ENCODE results near the gene F7. TPM values are rescaled to one million over a fixed set of nuclear protein-coding genes. Genes with fewer than 3 reads are reported as not detected.

F7 gene
- total RNA-seq, 4 donors from 2014 or later, result 0.17 TPM; not detected in 3

GRCh38 chr13:113120300-113121182 is 14.9 kb downstream of the F7 start:
- TF ChIP-seq CTCF (IDR thresholded peaks at IDR 0.05; ENCODE audit: low read depth), result no peak

GRCh38 chr13:113121183-113121927 is 15.8 kb downstream of the F7 start:
- no peak for TF ChIP-seq CTCF (IDR thresholded peaks at IDR 0.05; ENCODE audit: low read depth)

- no peak for TF ChIP-seq CTCF (IDR thresholded peaks at IDR 0.05; ENCODE audit: low read depth)
Measured at GRCh38 chr13:113121928-113122471, 16.4 kb downstream of the F7 start.

- TF ChIP-seq CTCF (IDR thresholded peaks at IDR 0.05; ENCODE audit: low read depth), result no peak
Measured at GRCh38 chr13:113122550-113123225, 17.1 kb downstream of the F7 start, which contains the start of gene F10. Gene F10 (plus strand): TSS chr13:113122799. CDS start chr13:113122856, 57 bp downstream.

- no peak for TF ChIP-seq CTCF (IDR thresholded peaks at IDR 0.05; ENCODE audit: low read depth)
Measured at GRCh38 chr13:113123226-113124201, 17.9 kb downstream of the F7 start.

GRCh38 chr13:113124211-113124970 is 18.8 kb downstream of the F7 start:
- no peak for TF ChIP-seq CTCF (IDR thresholded peaks at IDR 0.05; ENCODE audit: low read depth)
